Esophagus (tissue), 2 donors: ENCODE results near the gene LIPE. TPM values are rescaled to one million over a fixed set of nuclear protein-coding genes. Genes with fewer than 3 reads are reported as not detected.

Experiments
- H3K27ac ChIP-seq, 2 donors: one replicate each; pipeline ENCODE4 v1.5.1; 2013; ENCODE audit warnings: low read depth in 2 of 2, mild to moderate bottlenecking in 2 of 2, inconsistent platforms in 1 of 2, low read length in 1 of 2, moderate library complexity in 1 of 2
- H3K27me3 ChIP-seq, 2 donors: one replicate each; pipeline ENCODE4 v1.6.1; 2013; ENCODE audit warnings: low read length in 2 of 2, control low read depth in 1 of 2, mild to moderate bottlenecking in 1 of 2; ENCODE audit not compliant: insufficient read depth in 2 of 2, control insufficient read depth in 1 of 2
- H3K36me3 ChIP-seq, 2 donors: one replicate each; pipeline ENCODE4 v1.6.1; 2013; ENCODE audit warnings: low read length in 1 of 2; ENCODE audit not compliant: control insufficient read depth in 2 of 2, insufficient read depth in 2 of 2
- H3K4me1 ChIP-seq, 2 donors: one replicate each; pipeline ENCODE4 v1.6.1; 2013; ENCODE audit warnings: low read length in 1 of 2; ENCODE audit not compliant: control insufficient read depth in 2 of 2, insufficient read depth in 2 of 2
- H3K4me3 ChIP-seq, 2 donors: one replicate each; pipeline ENCODE4 v1.5.1; 2013; ENCODE audit warnings: low read length in 2 of 2, mild to moderate bottlenecking in 2 of 2, low read depth in 1 of 2, moderate library complexity in 1 of 2
- H3K9me3 ChIP-seq, 2 donors: one replicate each; pipeline ENCODE4 v1.6.1; 2013; ENCODE audit warnings: mild to moderate bottlenecking in 2 of 2, low read depth in 1 of 2, low read length in 1 of 2, moderate library complexity in 1 of 2; ENCODE audit not compliant: control insufficient read depth in 2 of 2, insufficient read depth in 1 of 2
- whole genome bisulfite sequencing, 2 donors: extraction: QIAGEN DNeasy Blood & Tissue Kit; methylation state at CpG; one replicate each; pipeline ENCODE4 v1.1.7; 2013; 5-methylcytosine and 5-hydroxymethylcytosine counted together
- polyA plus RNA-seq, 2 donors: library from polyadenylated mRNA; stranded (reverse); fragments of 200-250 nt; gene quantifications; one replicate each; pipeline ENCODE4 v1.2.3, GENCODE V29; 2013
- donor health status: healthy with polysubstance abuse.
- donor health status: Bipolar disorder and iron deficiency.

The LIPE gene
- polyA plus RNA-seq, 2 donors = 9.2 to 11.4 TPM

GRCh38 chr19:42407085-42407815, 19.9 kb downstream of the LIPE start:
- Histone ChIP-seq H3K4me3 (no peak overlapping the region), H3K27me3 (no peaks in the 10 kb centered on the region), H3K9me3 (no peaks in the 10 kb centered on the region), H3K36me3 (peaks cover 0 to 17% of the 10 kb centered on the region in 2 donors), H3K27ac (no peak overlapping the region), H3K4me1 (peaks cover 2 to 7% of the 10 kb centered on the region in 2 donors)
- 92 to 94% methylated on average over 28 to 30 of the region's 30 CpGs for WGBS, 2 donors

- H3K27ac ChIP-seq = no peak overlapping the region
- WGBS, 2 donors = 94 to 96% methylated on average over 11 of the region's 11 CpGs
- H3K36me3 ChIP-seq = peaks cover 0 to 17% of the 10 kb centered on the region in 2 donors
- H3K4me1 ChIP-seq = peaks cover 2 to 7% of the 10 kb centered on the region in 2 donors
- no peaks in the 10 kb centered on the region for H3K9me3 ChIP-seq
- no peaks in the 10 kb centered on the region for H3K27me3 ChIP-seq
- no peak overlapping the region for H3K4me3 ChIP-seq
Observed at GRCh38 chr19:42406111-42406510, 21.1 kb downstream of the LIPE start.

GRCh38 chr19:42403586-42403985, 23.6 kb downstream of the LIPE start:
- 94 to 97% methylated on average over 10 of the region's 10 CpGs for WGBS, 2 donors
- Histone ChIP-seq H3K9me3 (no peaks in the 10 kb centered on the region), H3K27me3 (no peaks in the 10 kb centered on the region), H3K27ac (no peak overlapping the region), H3K36me3 (peaks cover 0 to 10% of the 10 kb centered on the region in 2 donors), H3K4me1 (peaks cover 0 to 3% of the 10 kb centered on the region in 2 donors), H3K4me3 (no peak overlapping the region)

- 66 to 74% methylated on average over 34 of the region's 34 CpGs for WGBS, 2 donors
- Histone ChIP-seq H3K9me3 (no peaks in the 10 kb centered on the region), H3K36me3 (peaks cover 0 to 6% of the 10 kb centered on the region in 2 donors), H3K4me3 (peak overlapping the region in 1 of 2 donors; percentile 64), H3K27ac (no peak overlapping the region), H3K27me3 (no peaks in the 10 kb centered on the region), H3K4me1 (peaks cover 0 to 8% of the 10 kb centered on the region in 2 donors)
Observed at GRCh38 chr19:42402376-42403116, 24.6 kb downstream of the LIPE start.

- whole genome bisulfite sequencing, 2 donors = 1% methylated on average over 73 to 80 of the region's 80 CpGs
- H3K36me3 ChIP-seq = peaks cover 0 to 3% of the 10 kb centered on the region in 2 donors
- H3K27ac ChIP-seq = peak overlapping the region; percentile 54 to 70
- peaks cover 0 to 12% of the 10 kb centered on the region in 2 donors for H3K4me1 ChIP-seq
- peak overlapping the region; percentile 52 to 64 for H3K4me3 ChIP-seq
- H3K9me3 ChIP-seq = no peaks in the 10 kb centered on the region
- no peaks in the 10 kb centered on the region for H3K27me3 ChIP-seq
Observed at GRCh38 chr19:42401365-42402303, 25.6 kb downstream of the LIPE start.

GRCh38 chr19:42400404-42400803, 26.8 kb downstream of the LIPE start:
- H3K27ac ChIP-seq = peak overlapping the region in 1 of 2 donors; percentile 86
- 93 to 98% methylated on average over 1 of the region's 1 CpG for WGBS, 2 donors
- peak overlapping the region in 1 of 2 donors; percentile 16 for H3K4me3 ChIP-seq
- peaks cover 0 to 3% of the 10 kb centered on the region in 2 donors for H3K36me3 ChIP-seq
- H3K4me1 ChIP-seq = peaks cover 0 to 14% of the 10 kb centered on the region in 2 donors
- no peaks in the 10 kb centered on the region for H3K9me3 ChIP-seq
- H3K27me3 ChIP-seq = no peaks in the 10 kb centered on the region

GRCh38 chr19:42397263-42398166, 29.7 kb downstream of the LIPE start:
- H3K36me3 ChIP-seq = no peaks in the 10 kb centered on the region
- H3K27me3 ChIP-seq = no peaks in the 10 kb centered on the region
- peak overlapping the region; percentile 86 to 94 for H3K27ac ChIP-seq
- WGBS, 2 donors = 21 to 22% methylated on average over 25 of the region's 25 CpGs
- no peaks in the 10 kb centered on the region for H3K9me3 ChIP-seq
- peak overlapping the region; percentile 41 to 54 for H3K4me3 ChIP-seq
- H3K4me1 ChIP-seq = peaks cover 0 to 16% of the 10 kb centered on the region in 2 donors

GRCh38 chr19:42396381-42397262, 30.6 kb downstream of the LIPE start:
- Histone ChIP-seq H3K4me3 (peak overlapping the region; percentile 41 to 54), H3K36me3 (no peaks in the 10 kb centered on the region), H3K27ac (peak overlapping the region; percentile 94 to 95), H3K9me3 (no peaks in the 10 kb centered on the region), H3K4me1 (peaks cover 0 to 16% of the 10 kb centered on the region in 2 donors), H3K27me3 (no peaks in the 10 kb centered on the region)
- 4 to 5% methylated on average over 42 of the region's 42 CpGs for WGBS, 2 donors
